LNCAP (cell line): Measurements from ENCODE around the gene APP.

Source experiments
- TF ChIP-seq, protein P1 (sequence below): fragments of 450-650 bp; IDR thresholded peaks from 2 replicates; pipeline ENCODE4 v1.5.1; 2017; ENCODE audit warnings: mild to moderate bottlenecking

The APP gene

DNA sequence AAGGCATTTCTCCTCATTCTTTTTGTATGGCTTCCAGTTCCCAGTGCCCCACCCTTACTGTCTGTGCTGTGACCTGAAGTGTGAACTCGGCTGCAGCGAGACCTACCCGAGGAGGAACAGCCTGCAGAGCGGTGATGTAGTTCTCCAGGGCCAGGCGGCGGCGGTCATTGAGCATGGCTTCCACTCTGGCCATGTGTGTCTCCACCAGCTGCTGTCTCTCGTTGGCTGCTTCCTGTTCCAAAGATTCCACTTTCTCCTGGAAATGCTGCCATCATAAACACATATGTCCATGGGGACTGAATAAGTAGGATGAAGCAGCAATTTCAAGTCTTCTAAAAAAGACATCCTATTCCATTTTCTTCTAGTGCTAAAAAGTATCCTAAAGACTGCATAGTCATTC, 195.6 kb downstream of the APP start:
- TF ChIP-seq, protein P1, sequence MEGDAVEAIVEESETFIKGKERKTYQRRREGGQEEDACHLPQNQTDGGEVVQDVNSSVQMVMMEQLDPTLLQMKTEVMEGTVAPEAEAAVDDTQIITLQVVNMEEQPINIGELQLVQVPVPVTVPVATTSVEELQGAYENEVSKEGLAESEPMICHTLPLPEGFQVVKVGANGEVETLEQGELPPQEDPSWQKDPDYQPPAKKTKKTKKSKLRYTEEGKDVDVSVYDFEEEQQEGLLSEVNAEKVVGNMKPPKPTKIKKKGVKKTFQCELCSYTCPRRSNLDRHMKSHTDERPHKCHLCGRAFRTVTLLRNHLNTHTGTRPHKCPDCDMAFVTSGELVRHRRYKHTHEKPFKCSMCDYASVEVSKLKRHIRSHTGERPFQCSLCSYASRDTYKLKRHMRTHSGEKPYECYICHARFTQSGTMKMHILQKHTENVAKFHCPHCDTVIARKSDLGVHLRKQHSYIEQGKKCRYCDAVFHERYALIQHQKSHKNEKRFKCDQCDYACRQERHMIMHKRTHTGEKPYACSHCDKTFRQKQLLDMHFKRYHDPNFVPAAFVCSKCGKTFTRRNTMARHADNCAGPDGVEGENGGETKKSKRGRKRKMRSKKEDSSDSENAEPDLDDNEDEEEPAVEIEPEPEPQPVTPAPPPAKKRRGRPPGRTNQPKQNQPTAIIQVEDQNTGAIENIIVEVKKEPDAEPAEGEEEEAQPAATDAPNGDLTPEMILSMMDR = no peak

- TF ChIP-seq, protein P1 = no peak
Measured at GRCh38 chr21:25970254-25970930, 200.2 kb downstream of the APP start.

DNA sequence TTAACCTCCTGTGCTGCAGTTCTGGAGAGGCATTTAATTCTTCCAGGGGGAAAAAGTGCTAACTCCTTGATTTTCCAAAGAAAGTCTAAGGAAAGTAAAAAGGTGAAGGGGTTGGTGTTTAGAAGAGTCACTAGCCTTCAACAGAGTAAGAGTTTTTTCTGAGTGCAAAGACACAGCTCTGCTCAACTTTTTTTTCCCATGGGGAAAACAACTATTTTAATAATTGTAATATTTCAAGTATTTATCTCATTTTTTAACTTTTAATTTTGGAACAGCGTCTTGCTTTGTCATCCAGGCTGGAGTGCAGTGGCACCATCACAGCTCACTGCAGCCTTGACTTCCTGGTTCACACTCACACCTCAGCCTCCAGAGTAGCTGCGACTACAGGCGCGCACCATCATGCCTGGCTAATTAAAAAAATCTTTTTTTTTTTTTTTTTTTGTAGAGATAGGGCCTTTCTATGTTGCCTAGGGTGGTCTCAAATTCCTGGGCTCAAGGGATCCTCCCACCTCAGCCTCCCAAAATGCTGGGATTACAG, 202.6 kb downstream of the APP start:
- TF ChIP-seq, protein P1 = no peak

- TF ChIP-seq, protein P1 = no peak
Measured at GRCh38 chr21:25967181-25967900, 203.2 kb downstream of the APP start.

DNA sequence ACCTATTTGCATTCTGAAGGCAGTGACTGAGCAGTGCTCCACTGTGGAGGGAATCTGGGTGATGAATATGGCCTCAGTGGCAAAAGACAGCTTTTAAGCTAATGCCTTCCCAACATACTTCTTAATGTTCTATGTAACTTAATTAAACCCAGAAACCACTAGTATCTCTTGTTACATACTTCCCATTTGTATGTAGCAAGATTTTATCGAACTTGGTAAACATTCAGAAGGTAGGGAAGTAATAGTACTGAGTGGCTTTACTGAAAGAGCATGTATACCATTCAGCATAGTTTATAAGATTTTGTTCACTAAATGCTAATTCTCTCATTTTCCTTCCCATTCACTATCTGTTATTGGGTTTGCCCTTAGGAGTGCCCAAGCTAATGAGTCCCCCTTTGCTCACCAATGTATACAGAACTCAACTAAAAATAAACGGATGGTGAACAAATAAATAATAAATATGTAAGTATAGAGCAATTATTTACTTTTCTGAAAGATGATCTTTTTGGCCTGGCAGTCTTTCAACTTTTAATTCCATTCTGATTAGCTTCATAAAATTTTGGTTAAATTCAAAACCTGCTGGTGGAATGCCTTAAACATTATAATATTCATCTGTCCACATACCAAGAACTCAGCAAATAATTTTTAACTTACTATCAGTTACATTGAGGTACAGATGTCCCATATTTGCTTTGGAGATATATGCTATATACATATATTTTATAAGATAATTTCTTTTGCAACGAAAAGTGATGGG, 204.4 kb downstream of the APP start:
- TF ChIP-seq, protein P1 = no peak

DNA sequence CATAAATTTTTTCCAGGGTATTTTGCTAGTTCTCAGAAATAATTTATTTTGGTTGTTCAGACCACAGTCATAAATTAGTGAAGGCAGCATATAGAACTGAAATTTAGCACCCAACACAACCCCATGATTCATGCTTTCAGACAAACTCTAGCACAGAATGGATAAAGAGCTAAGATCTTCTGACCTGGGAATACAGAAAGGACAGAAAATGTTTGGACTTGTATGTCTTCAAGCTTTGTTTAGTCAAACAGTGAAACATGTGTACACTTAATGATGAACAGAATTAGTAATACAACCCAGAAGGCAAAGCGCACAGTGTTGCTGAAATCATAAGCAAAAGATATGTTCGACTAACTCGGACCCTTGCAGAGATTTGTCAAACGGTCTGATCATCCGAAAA, 205.6 kb downstream of the APP start:
- TF ChIP-seq, protein P1 = no peak

DNA sequence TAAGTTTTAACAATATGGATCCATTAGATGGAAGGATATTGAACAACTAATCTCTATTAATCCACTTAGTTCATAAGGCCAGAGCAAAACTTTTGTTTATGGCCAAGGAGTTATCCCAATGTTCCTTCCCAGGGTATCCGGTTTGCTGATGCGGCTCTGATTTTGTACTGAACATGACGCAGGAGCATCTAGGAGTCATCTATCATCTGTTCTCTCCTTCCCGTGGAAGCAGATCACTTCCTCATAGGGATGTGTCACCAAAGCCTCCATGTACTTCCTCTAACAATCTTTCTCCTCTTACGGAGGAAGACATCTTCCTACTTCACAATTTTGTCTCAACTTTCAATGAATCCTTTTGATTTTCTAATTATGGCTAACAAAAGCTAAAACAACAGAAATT, 206.6 kb downstream of the APP start:
- TF ChIP-seq, protein P1 = no peak
